Mesendoderm (in vitro differentiated cells): ENCODE measurements around the gene SENP3. TPM values are rescaled to one million over a fixed set of nuclear protein-coding genes. Genes with fewer than 3 reads are reported as not detected.

Source experiments
- DNase-seq: peaks from one replicate; pipeline ENCODE4 v3.0.0; 2013
- H2AK5ac ChIP-seq: 2 replicates; pipeline ENCODE4 v1.6.1; 2013; ENCODE audit warnings: low read length, inconsistent platforms
- H2BK120ac ChIP-seq: 2 replicates; pipeline ENCODE4 v1.6.1; 2013; ENCODE audit warnings: low read depth, mild to moderate bottlenecking, low read length, moderate library complexity, mixed read lengths
- H2BK15ac ChIP-seq: replicated peaks from 2 replicates; pipeline ENCODE4 v1.6.1; 2013; ENCODE audit warnings: low read depth, mild to moderate bottlenecking, moderate library complexity
- H2BK5ac ChIP-seq: 2 replicates; pipeline ENCODE4 v1.6.1; 2013; ENCODE audit warnings: low read length, inconsistent platforms
- H3K18ac ChIP-seq: 2 replicates; pipeline ENCODE4 v1.6.1; 2013; ENCODE audit warnings: mild to moderate bottlenecking, low read length, mixed read lengths
- H3K23ac ChIP-seq: one replicate; pipeline ENCODE4 v1.6.1; 2013; ENCODE audit warnings: low read length
- H3K27ac ChIP-seq: 2 replicates; pipeline ENCODE4 v1.5.1; 2013; ENCODE audit warnings: low read depth, mild to moderate bottlenecking, inconsistent platforms, low read length, moderate library complexity
- H3K27me3 ChIP-seq: 2 replicates; pipeline ENCODE4 v1.6.1; 2013; ENCODE audit warnings: low read length, control low read depth, mild to moderate bottlenecking, inconsistent platforms; ENCODE audit not compliant: insufficient read depth, poor library complexity
- H3K36me3 ChIP-seq: 2 replicates; pipeline ENCODE4 v1.6.1; 2013; ENCODE audit warnings: low read length, inconsistent platforms; ENCODE audit not compliant: control insufficient read depth, insufficient read depth
- H3K4ac ChIP-seq: one replicate; pipeline ENCODE4 v1.6.1; 2013; ENCODE audit warnings: low read depth, mild to moderate bottlenecking, low read length, moderate library complexity
- H3K4me1 ChIP-seq: 2 replicates; pipeline ENCODE4 v1.6.1; 2013; ENCODE audit warnings: low read depth, low read length, inconsistent platforms; ENCODE audit not compliant: control insufficient read depth
- H3K4me2 ChIP-seq: 2 replicates; pipeline ENCODE4 v1.6.1; 2013; ENCODE audit warnings: low read length
- H3K4me3 ChIP-seq: 2 replicates; pipeline ENCODE4 v1.5.1; 2013; ENCODE audit warnings: mild to moderate bottlenecking, low read length
- H3K56ac ChIP-seq: one replicate; pipeline ENCODE4 v1.6.1; 2013; ENCODE audit warnings: low read length
- H3K79me1 ChIP-seq: 2 replicates; pipeline ENCODE4 v1.6.1; 2013; ENCODE audit warnings: low read length, inconsistent platforms
- H3K79me2 ChIP-seq: 2 replicates; pipeline ENCODE4 v1.6.1; 2013; ENCODE audit warnings: mild to moderate bottlenecking, low read length; ENCODE audit not compliant: control insufficient read depth, insufficient read depth
- H3K9ac ChIP-seq: 2 replicates; pipeline ENCODE4 v1.6.1; 2013; ENCODE audit warnings: low read length, inconsistent platforms
- H4K5ac ChIP-seq: one replicate; pipeline ENCODE4 v1.6.1; 2013; ENCODE audit warnings: low read length
- H4K8ac ChIP-seq: one replicate; pipeline ENCODE4 v1.6.1; 2013; ENCODE audit warnings: low read depth, mild to moderate bottlenecking, control low read depth, low read length, moderate library complexity
- WGBS: extraction: QIAGEN DNeasy Blood & Tissue Kit; methylation state at CpG from one replicate; pipeline ENCODE4 v1.1.7; 2013; ENCODE audit warnings: low lambda C conversion rate, missing lambda C conversion rate; ENCODE audit not compliant: insufficient coverage; ENCODE audit errors: extremely low coverage; 5-methylcytosine and 5-hydroxymethylcytosine counted together
- small RNA-seq: library from polyadenylated mRNA; stranded (forward); fragments of <200 nt; extraction: miRNeasy Mini kit (QIAGEN cat#:217004); gene quantifications from one replicate; pipeline ENCODE3, GENCODE V24; 2013; ENCODE audit not compliant: insufficient read depth

The SENP3 gene

GRCh38 chr17:7618608-7619007, 56.9 kb downstream of the SENP3 start:
- no peaks in the 10 kb centered on the region for H3K27me3 ChIP-seq
- H3K27ac ChIP-seq, result no peak overlapping the region
- H3K4ac ChIP-seq, result no peak overlapping the region
- peaks cover 3% of the 10 kb centered on the region for H3K4me1 ChIP-seq
- no peak overlapping the region for H4K8ac ChIP-seq
- no peak overlapping the region for H2BK15ac ChIP-seq
- peaks cover 2% of the 10 kb centered on the region for H3K79me2 ChIP-seq
- H4K5ac ChIP-seq, result no peak overlapping the region
- H2BK120ac ChIP-seq, result no peak overlapping the region
- H3K23ac ChIP-seq, result no peak overlapping the region
- no peak overlapping the region for H2BK5ac ChIP-seq
- no peak overlapping the region for H3K56ac ChIP-seq
- no peak overlapping the region for H3K4me2 ChIP-seq
- no peak overlapping the region for H3K9ac ChIP-seq
- H3K79me1 ChIP-seq, result peaks cover 4% of the 10 kb centered on the region
- H3K4me3 ChIP-seq, result no peak overlapping the region
- DNase-seq, result no peak
- H3K36me3 ChIP-seq, result no peaks in the 10 kb centered on the region
- H3K18ac ChIP-seq, result no peak overlapping the region
- no peak overlapping the region for H2AK5ac ChIP-seq
- WGBS, result no CpG with 5 or more reads among the region's 5 CpGs

GRCh38 chr17:7620835-7621234, 59.1 kb downstream of the SENP3 start:
- no peak for DNase-seq
- no CpG with 5 or more reads among the region's 8 CpGs for WGBS
- H3K36me3 ChIP-seq, result no peaks in the 10 kb centered on the region
- H3K4me3 ChIP-seq, result no peak overlapping the region
- H2AK5ac ChIP-seq, result no peak overlapping the region
- H4K8ac ChIP-seq, result no peak overlapping the region
- no peak overlapping the region for H2BK15ac ChIP-seq
- no peak overlapping the region for H3K4ac ChIP-seq
- no peaks in the 10 kb centered on the region for H3K4me1 ChIP-seq
- no peak overlapping the region for H3K9ac ChIP-seq
- no peaks in the 10 kb centered on the region for H3K79me2 ChIP-seq
- H3K18ac ChIP-seq, result no peak overlapping the region
- H2BK5ac ChIP-seq, result no peak overlapping the region
- H3K23ac ChIP-seq, result no peak overlapping the region
- no peak overlapping the region for H3K56ac ChIP-seq
- H3K4me2 ChIP-seq, result no peak overlapping the region
- H3K27ac ChIP-seq, result no peak overlapping the region
- H3K79me1 ChIP-seq, result no peaks in the 10 kb centered on the region
- no peak overlapping the region for H4K5ac ChIP-seq
- H3K27me3 ChIP-seq, result no peaks in the 10 kb centered on the region
- H2BK120ac ChIP-seq, result no peak overlapping the region

Small RNA genes lying within 50 kb of the gene (small RNA-seq; reads per million reads assigned to genes)
- gene CD68 (not detected), gene RF00019 (not detected), gene SNORA48 (not detected), gene SNORD10 (not detected)
